G401 (cell line): ENCODE results near the gene MTUS2. TPM values are rescaled to one million over a fixed set of nuclear protein-coding genes. Genes with fewer than 3 reads are reported as not detected.

Source experiments
- DNase-seq: peaks from one replicate; pipeline ENCODE4 v3.0.0-alpha.2; 2015; ENCODE audit warnings: low spot score
- in situ Hi-C: cut with HindIII; loops from 2 replicates; pipeline ENCODE4 v1.10.0; 2016; ENCODE audit warnings: low sequenced_read_pairs, mixed read lengths
- total RNA-seq: library from RNA; depleted of rRNA; stranded (reverse); fragments of >200 nt; shearing (Covaris generic); gene quantifications from 2 replicates; pipeline ENCODE4 v1.2.3, GENCODE V29; 2014

The MTUS2 gene
- total RNA-seq, 1 experiment from 2014 or later: not detected

GRCh38 chr13:28851422-28851821, 31.3 kb downstream of the MTUS2 start:
- in situ Hi-C loops: no loop called here
- DNase-seq: no peak

DNA sequence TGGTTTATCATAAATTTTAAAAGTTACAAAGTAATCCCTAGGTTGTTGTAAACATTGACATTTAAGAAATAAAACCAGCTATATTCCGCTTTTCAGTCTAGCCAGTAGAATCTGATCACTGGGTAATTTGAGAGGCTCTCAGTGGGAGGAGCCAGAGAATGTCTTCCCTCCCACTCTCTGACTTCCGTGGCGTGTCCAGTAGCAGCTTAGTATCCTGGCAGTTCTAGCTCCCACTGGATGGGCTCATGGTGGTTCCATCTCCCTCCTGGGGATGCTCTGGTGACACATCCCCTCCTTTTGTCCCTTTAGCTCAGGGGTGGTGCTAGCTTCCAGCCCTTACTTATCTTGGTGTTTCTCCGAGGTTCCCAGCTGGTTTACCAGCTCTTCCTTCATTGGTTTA, 34.5 kb downstream of the MTUS2 start:
- DNase-seq: no peak
- in situ Hi-C loops: no loop called here

DNA sequence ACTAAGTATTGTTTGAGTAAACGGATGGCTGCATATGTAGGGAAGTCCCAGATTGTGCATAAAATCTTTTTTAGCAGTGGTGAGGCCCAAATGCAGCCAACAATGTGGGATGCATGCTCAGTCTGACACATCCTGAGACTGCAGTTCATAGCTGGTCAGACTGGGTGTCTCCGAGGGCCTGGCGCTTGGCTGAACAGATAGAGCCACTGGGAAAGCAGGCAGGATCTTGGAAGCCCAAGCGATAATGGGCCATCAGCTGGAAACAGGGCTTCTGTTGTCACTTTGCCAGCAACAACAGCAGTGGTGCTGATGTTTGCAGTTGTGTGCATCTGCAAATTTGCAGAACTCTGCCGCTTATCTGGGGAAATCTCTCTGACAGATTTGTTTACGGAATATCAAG, 36.1 kb downstream of the MTUS2 start:
- in situ Hi-C loops: no loop called here
- DNase-seq: no peak

DNA sequence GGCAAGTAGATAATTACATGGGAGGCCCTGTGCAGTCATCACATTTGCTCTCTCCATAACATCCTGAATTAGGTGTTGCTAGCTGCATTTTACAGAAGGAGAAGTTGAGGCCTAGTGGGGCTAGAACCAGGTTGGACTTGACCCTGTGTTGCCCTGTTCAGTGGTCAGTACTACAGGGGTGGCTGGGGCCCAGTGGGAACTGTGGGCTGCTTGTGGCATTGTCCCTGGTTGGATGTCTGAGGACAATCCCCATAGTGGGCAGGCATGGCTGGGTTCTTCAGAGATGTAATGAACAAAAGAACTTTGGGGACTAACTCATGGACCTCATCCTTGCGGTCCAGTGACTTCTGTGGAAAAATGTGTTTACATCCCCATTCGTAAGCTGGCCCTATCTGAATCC, 38.9 kb downstream of the MTUS2 start:
- in situ Hi-C loops: no loop called here
- no peak for DNase-seq

DNA sequence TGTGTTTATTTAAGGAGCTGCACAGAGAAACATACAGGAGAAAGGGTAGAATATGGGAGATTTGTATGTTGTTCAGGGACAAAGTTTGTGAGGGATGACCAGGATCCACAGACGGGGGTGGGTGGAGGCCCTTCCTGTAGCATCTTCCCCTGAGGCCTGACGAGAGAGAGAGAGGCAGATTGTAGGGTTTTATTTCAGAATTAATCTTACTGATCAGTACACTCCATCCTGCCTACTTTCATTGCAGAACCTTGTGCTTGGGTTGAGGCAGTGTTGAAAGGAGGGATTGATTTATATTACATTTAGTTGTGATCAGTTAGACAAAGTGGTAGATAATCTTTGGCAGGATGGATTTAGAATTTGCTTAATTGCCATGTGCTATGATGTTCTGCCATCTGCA, 39.6 kb downstream of the MTUS2 start:
- no peak for DNase-seq
- in situ Hi-C loops: no loop called here

GRCh38 chr13:28864544-28864943, 44.4 kb downstream of the MTUS2 start:
- no peak for DNase-seq
- in situ Hi-C loops: no loop called here

DNA sequence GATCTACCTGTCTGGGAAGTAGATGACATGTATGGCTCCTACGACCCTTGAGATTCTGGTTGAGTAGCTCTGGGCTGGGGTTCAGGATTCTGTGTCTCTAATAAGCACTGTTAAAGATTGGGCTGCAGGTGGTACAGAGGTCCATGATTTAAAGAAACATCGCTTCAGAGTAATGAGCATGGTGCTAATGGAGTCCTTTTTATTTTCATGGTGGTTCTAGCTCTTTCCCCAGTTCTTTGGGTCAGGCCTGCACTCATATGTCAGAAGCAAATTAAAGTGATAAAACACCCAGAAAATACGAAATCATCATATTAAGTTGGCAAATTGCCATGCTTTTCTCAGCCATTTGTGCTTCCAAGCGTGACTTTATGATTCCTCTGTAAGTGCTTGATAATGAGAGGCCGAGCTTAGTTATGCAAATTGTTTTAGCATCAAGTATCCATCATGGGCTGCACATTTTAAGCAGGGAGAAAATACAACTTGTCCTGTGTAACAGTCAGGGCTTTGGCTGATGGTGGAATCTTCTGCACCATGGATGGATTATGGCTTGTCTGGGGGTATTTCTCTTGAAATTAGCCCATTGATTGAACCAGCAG, 45.1 kb downstream of the MTUS2 start:
- in situ Hi-C loops: no loop called here
- no peak for DNase-seq

DNA sequence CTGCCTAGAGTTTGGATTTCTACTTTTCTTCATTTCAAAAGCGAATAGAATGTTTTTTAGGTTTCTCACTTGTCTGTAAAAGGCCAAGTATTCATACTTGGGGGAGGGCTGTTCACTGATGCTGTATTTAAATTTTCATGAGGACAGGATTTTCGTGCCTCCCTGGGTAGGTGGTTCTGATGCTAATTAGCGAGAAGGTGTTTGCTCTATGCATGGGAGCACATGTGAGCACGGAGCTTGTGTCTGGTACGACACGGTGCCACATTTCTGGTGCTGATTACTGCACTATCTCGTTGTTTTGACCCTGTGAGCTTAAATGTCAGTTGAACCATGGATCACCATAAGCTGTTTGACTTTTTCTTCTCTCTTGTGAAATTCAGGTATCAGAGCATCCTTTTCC, 45.8 kb downstream of the MTUS2 start:
- in situ Hi-C loops: no loop called here
- no peak for DNase-seq

GRCh38 chr13:28866932-28867331, 46.8 kb downstream of the MTUS2 start:
- in situ Hi-C loops: no loop called here

DNA sequence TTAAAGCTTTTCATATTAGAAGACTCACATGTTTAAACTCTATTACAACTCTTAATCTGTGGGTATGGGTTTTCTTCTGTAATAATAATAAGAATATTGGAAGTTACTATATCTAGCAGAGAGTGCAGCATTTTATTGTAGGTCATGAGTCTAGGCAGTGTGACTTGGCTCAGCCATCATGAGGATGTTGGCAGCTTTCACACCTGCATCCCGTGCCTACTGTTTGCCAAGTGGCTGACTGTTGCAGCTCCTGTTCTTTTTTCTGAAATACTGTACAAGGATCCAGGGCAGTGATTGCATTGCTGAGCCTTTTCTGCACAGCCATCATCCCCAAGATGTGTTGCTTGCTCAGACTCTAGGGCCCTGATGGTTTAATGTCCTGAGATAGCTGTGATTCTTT, 47.4 kb downstream of the MTUS2 start:
- in situ Hi-C loops: no loop called here
- peak; percentile 70 for DNase-seq

More at GRCh38 chr13:28866932-28867331, 46.8 kb downstream of the MTUS2 start:
- DNase-seq: no peak

- in situ Hi-C loops: no loop called here
- DNase-seq: no peak
Observed at GRCh38 chr13:28872427-28873176, 52.5 kb downstream of the MTUS2 start.

DNA sequence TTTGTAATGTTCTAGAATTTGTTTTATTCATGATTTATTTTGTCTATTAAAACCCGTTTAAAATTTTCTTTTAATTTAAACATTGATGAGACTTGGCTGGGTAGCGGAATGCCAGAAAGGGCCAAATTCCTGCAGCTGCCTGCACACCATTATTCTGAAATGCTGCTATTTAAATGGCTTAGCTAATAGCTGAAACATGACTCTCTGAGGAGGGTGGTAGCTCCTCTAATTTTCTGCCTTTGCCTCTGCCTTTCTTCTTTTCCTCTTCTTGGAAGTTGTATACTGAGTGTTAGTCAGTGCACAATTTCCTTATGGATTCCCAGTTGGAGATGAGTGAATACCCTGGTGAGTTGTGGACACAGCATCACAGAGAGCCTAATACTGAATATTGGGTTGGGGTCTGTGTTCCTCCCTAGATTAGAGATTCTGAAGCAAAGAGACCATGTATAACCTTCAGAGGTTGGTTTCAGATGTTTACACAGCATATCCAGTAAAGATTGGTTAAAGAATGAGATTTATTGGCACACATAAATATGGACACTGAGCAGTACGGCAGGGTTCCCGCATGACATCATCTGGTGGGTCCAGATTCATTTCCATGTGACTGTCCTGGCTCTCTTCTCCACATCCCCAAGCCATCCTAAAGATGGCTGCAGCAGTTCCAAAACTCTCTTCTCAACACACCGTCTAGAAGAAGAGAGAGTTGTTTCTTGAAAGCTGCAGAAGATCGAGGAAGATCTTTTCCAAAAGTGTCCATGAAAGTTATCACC, 55.9 kb downstream of the MTUS2 start:
- no peak for DNase-seq
- in situ Hi-C loops: no loop called here

- in situ Hi-C loops: no loop called here
- DNase-seq: no peak
Observed at GRCh38 chr13:28877408-28877807, 57.3 kb downstream of the MTUS2 start.

DNA sequence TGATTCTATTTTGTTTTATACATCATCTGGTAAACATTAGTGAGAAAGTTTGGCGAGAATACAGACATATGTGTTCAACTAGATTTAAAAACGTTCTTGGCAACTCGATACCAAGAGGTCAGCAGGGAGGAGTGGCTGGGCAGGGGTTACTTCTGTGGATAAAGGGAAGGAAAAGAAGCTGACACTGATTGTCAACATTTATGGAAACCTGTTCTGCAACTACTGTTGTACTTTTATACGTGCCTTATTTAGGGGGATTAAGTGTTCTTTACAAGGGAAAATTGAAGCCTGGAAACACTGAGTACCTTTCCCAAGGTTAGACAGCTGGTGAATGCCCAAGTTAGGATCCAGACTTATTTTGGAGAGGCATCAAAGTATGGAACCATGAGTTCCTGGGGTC, 65.0 kb downstream of the MTUS2 start:
- DNase-seq: no peak
- in situ Hi-C loops: no loop called here

- DNase-seq: no peak
- in situ Hi-C loops: no loop called here
Observed at GRCh38 chr13:28889086-28889732, 69.1 kb downstream of the MTUS2 start.

DNA sequence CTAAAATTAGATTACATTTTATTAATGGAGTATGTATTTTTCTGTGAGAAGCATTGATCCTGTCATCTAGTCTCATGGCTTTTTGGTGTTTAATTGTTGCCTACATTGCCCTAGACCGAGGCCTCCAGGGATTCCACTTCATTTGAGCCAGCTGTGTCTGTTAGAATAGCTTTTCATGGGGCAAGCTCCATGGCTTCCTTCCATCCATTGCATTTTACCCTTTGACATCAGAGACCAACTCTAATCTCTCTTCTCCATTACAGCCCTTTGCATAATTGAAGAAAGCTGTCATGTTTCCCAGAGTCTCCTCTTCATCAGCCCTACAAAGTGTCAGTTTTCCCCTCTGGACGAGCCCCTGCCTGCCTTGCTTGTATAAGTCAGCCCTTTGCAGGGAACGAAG, 70.6 kb downstream of the MTUS2 start:
- no peak for DNase-seq
- in situ Hi-C loops: no loop called here

DNA sequence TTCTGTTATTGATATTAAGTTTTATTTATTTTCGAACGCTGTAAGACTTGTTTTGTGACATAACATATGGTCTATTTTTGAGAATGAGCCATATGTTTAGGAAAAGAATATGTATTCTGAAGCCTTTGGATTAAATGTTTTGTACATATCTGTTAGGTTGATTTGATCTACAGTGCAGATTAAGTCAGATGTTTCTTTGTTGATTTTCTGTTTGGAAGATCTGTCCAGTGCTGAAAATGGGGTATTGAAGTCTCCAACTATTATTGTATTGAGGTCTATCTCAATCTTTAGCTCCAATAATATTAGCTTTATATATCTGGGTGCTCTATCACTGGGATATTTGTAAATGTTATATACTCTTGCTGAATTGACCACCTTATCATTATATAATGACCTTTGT, 97.9 kb downstream of the MTUS2 start:
- in situ Hi-C loops: no loop called here
- DNase-seq: no peak

DNA sequence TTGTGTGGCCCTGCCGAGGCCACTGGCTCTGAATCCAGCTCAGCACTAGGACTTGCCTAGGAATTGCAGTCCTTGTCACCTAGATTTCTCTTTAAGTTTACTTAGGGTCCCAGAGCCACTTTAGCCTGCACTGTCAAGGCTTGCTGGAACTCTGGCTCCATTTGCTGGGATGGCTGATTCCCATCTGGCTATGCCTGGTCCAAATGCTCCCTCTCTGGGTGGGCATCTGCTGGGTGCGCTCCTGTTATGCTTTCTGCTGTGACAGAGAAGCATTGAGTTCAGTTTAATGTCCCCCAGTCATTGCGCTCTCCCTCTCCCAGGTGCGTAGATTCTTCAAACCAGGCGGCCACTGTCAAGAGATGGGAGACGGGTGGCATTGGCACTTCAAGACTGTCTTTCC, 102.2 kb downstream of the MTUS2 start:
- DNase-seq: peak; percentile 56
- in situ Hi-C loops: no loop called here

DNA sequence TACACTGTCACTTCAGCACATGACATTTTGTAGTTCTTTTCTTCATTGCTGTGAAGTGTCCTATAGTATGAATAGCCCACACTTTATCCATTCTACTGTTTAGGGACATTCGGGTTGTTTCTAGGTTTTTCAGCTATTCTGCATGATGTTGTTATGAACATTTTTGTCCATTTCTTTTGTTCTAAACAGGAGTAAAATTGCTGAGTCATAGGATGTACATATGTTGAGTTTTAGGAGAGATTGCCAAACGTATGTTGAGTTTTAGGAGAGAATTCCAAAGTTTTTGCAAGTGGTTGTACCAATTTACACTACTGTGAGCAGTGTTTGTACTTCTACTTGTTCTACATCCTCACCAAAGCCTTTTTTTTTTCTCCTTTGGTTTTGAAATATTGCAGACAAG, 115.0 kb downstream of the MTUS2 start:
- in situ Hi-C loops: no loop called here
- DNase-seq: no peak

DNA sequence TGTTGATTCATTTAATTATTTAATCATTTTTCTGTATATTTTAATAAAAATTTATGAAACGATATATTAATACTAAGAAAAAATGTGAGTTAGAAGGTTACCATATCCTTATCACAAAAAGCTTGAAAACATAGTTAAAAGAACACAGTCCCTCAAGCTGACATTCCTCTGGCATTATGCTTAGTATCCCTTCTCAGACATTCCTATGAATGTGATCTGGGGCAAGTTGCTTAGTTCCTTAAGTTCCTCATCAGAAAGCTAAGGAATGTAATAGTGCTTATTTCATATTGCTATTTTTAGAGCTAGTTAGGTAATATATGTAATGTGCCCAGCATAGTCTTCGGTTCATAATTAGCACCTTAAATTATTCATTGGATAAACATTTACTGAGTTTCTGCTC, 122.8 kb downstream of the MTUS2 start:
- no peak for DNase-seq
- in situ Hi-C loops: no loop called here
